B cell (primary cell): ENCODE measurements around the gene CHPT1. TPM values are rescaled to one million over a fixed set of nuclear protein-coding genes. Genes with fewer than 3 reads are reported as not detected.

Experiments
- ATAC-seq: fragments of 200-7000 bp; cut with Tn5 transposase; one replicate; pipeline ENCODE4 v1.10.0; 2021; ENCODE audit warnings: low read depth, mild to moderate bottlenecking, moderate number of reproducible peaks, moderate library complexity
- CTCF ChIA-PET: fragments of 350-600 bp; sonication (Branson Sonifier 250); formaldehyde crosslinking; loops from one replicate; lab custom pipeline; 2021; ENCODE audit warnings: antibody characterized with exemption, inconsistent platforms; lab: Charles Lee
- POLR2A ChIA-PET: fragments of 350-600 bp; sonication (Branson Sonifier 250); formaldehyde crosslinking; loops from one replicate; lab custom pipeline; 2021; ENCODE audit warnings: antibody characterized with exemption; lab: Charles Lee
- DNase-seq: peaks from one replicate; pipeline ENCODE4 v3.0.0; 2013
- H2AFZ ChIP-seq: 2 replicates; pipeline ENCODE4 v1.6.1; 2012; ENCODE audit warnings: mild to moderate bottlenecking, low read depth, low read length; ENCODE audit not compliant: insufficient read depth, poor library complexity, severe bottlenecking
- H3K27ac ChIP-seq, 2 donors: 1 replicate in 1 of 2; 2 replicates in 1 of 2; pipeline ENCODE4 v1.5.1; 2012 to 2013; ENCODE audit warnings: low read length in 2 of 2, mild to moderate bottlenecking in 2 of 2, moderate library complexity in 1 of 2
- H3K27me3 ChIP-seq, 4 experiments: fragments of 200-600 bp in 1 of 4; sonication (generic) in 1 of 4; replicated peaks in 1 of 4; 1 replicate in 2 of 4; 2 replicates in 2 of 4; pipeline versions ENCODE4 v1.6.1 to v1.7.0; 2013 to 2016; ENCODE audit warnings: low read length in 3 of 4, mild to moderate bottlenecking in 2 of 4, mixed read lengths in 1 of 4, moderate library complexity in 1 of 4; ENCODE audit not compliant: insufficient read depth in 4 of 4, control insufficient read depth in 3 of 4; ENCODE audit errors: control extremely low read depth in 1 of 4
- H3K36me3 ChIP-seq, 2 experiments: replicated peaks in 1 of 2; 1 replicate in 1 of 2; 2 replicates in 1 of 2; pipeline versions ENCODE4 v1.6.1 to v1.7.1; 2013; ENCODE audit warnings: low read length in 1 of 2; ENCODE audit not compliant: insufficient read depth in 2 of 2, control insufficient read depth in 1 of 2; ENCODE audit errors: control extremely low read depth in 1 of 2, extremely low read depth in 1 of 2
- H3K4me1 ChIP-seq, 2 donors: fragments of 200-600 bp in 1 of 2; sonication (generic) in 1 of 2; 1 replicate in 1 of 2; 2 replicates in 1 of 2; pipeline versions ENCODE4 v1.5.1 to v1.6.1; 2013 to 2017; ENCODE audit warnings: low read length in 2 of 2; ENCODE audit not compliant: control insufficient read depth in 2 of 2, insufficient read depth in 2 of 2
- H3K4me2 ChIP-seq: replicated peaks from 2 replicates; pipeline ENCODE3; 2012; ENCODE audit warnings: mild to moderate bottlenecking, low read depth, low read length; ENCODE audit not compliant: poor library complexity, severe bottlenecking
- H3K4me3 ChIP-seq, 5 experiments: fragments of 200-600 bp in 1 of 5; sonication (generic) in 1 of 5; 1 replicate in 3 of 5; 2 replicates in 2 of 5; pipeline versions ENCODE4 v1.5.1 to v1.7.0; 2011 to 2016; ENCODE audit warnings: low read length in 4 of 5, mild to moderate bottlenecking in 4 of 5, low read depth in 2 of 5, control low read depth in 1 of 5, moderate library complexity in 1 of 5; ENCODE audit not compliant: insufficient read depth in 1 of 5; ENCODE audit errors: control extremely low read depth in 1 of 5, extremely low read depth in 1 of 5
- H3K79me2 ChIP-seq: fragments of 200-600 bp; sonication (generic); one replicate; pipeline ENCODE4 v1.6.0; 2016; ENCODE audit warnings: low read length; ENCODE audit not compliant: control insufficient read depth, insufficient read depth
- H3K9ac ChIP-seq: fragments of 200-600 bp; sonication (generic); 2 replicates; pipeline ENCODE4 v1.6.1; 2017; ENCODE audit warnings: mild to moderate bottlenecking, low read length, moderate library complexity
- H3K9me3 ChIP-seq, 3 donors: one replicate each; pipeline versions ENCODE4 v1.6.1 to v1.7.1; 2013; ENCODE audit warnings: low read length in 2 of 3; ENCODE audit not compliant: control insufficient read depth in 2 of 3, insufficient read depth in 1 of 3; ENCODE audit errors: control extremely low read depth in 1 of 3
- H4K20me1 ChIP-seq: 2 replicates; pipeline ENCODE4 v1.6.0; 2012; ENCODE audit warnings: mild to moderate bottlenecking, low read length; ENCODE audit not compliant: insufficient read depth, control insufficient read depth, poor library complexity, severe bottlenecking
- H3K27ac Mint-ChIP-seq: one replicate; pipeline ENCODE4 v1.8.0; 2021; ENCODE audit warnings: mixed read lengths
- H3K27me3 Mint-ChIP-seq: one replicate; pipeline ENCODE4 v1.8.0; 2021; ENCODE audit warnings: mixed read lengths
- H3K4me1 Mint-ChIP-seq: one replicate; pipeline ENCODE4 v1.8.0; 2021; ENCODE audit warnings: mixed read lengths
- H3K4me3 Mint-ChIP-seq: one replicate; pipeline ENCODE4 v1.8.0; 2021; ENCODE audit warnings: mixed read lengths
- H3K9me3 Mint-ChIP-seq: one replicate; pipeline ENCODE4 v1.8.0; 2022; ENCODE audit warnings: mixed read lengths; ENCODE audit not compliant: insufficient read depth
- CTCF ChIP-seq: fragments of 200-600 bp; IDR thresholded peaks from one replicate; pipeline ENCODE4 v1.8.0; 2022; ENCODE audit warnings: antibody characterized with exemption, mild to moderate bottlenecking
- EZH2 ChIP-seq: IDR thresholded peaks from 2 replicates; pipeline ENCODE4 v1.6.1; 2012; ENCODE audit warnings: borderline replicate concordance, low read depth, mild to moderate bottlenecking, moderate library complexity, low read length; ENCODE audit not compliant: insufficient read depth, poor library complexity, severe bottlenecking
- WGBS: methylation state at CpG from one replicate; pipeline ENCODE4 v1.1.5; 2013; ENCODE audit warnings: missing lambda C conversion rate; ENCODE audit not compliant: insufficient coverage; 5-methylcytosine and 5-hydroxymethylcytosine counted together
- intact Hi-C: fragments of 100-400 bp; cut with micrococcal nuclease; formaldehyde crosslinking; loops from one replicate; pipeline ENCODE4 v1.10.0; 2022
- polyA plus RNA-seq: library from polyadenylated mRNA; depleted of rRNA; stranded (reverse); fragments of >200 nt; gene quantifications from 2 replicates; pipeline ENCODE4 v1.2.3, GENCODE V29; 2012
- total RNA-seq, 2 donors: library from RNA; stranded (reverse); fragments of 120-200 nt in 1 of 2; gene quantifications; 1 replicate in 1 of 2; 2 replicates in 1 of 2; pipeline versions ENCODE4 v1.2.3 to v1.2.4, GENCODE V29; 2013 to 2022

Gene CHPT1
- total and polyA plus RNA-seq, 2 donors (not counting 1 experiment from before 2014, with no cell fraction given), result 46.9 to 215 TPM

DNA sequence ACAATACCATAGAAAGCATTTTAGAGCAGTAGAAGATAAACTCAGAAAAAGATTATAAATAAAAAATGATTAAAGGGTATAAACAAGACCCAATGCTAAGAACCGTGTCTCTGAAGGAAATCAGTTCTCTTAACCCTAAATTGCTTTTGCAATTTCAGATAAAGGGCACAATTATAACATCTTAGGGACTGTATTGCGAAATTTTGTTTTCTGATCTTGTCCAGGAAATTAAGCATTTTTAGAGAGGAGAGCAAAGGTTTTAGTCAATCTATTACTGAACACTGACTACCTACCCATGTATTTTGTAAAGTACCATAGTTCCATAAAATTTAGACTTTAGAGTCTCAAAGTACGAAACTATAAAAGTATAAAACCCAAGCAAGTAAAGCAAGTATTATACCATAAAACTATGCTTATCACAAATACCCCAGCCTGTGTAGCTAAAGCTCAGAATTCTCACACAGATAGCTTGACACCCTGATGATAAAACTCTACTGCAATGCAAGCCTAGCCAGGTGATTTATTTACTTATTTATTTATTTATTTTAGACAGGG lies 6.8 kb upstream of the CHPT1 start:
- H3K4me1 Mint-ChIP-seq, result peaks cover 11% of the 10 kb centered on the region
- no peaks in the 10 kb centered on the region for H3K36me3 ChIP-seq
- no peak overlapping the region for H2AFZ ChIP-seq
- H3K27me3 Mint-ChIP-seq, result peaks cover 4% of the 10 kb centered on the region
- no peaks in the 10 kb centered on the region for H4K20me1 ChIP-seq
- intact Hi-C loops, result no loop called here
- no peak overlapping the region for H3K9ac ChIP-seq
- H3K9me3 Mint-ChIP-seq, result no peaks in the 10 kb centered on the region
- no peak overlapping the region for H3K4me3 ChIP-seq
- ChIA-PET CTCF (no interaction called here), POLR2A (interaction anchor here (0.6 kb wide), 1 partner anchor 309 kb away, joined by 3 read pairs; no protein-coding TSS in a partner anchor)
- H3K27ac Mint-ChIP-seq, result no peak overlapping the region
- TF ChIP-seq EZH2 (no peak), CTCF (no peak)
- H3K4me2 ChIP-seq, result no peak overlapping the region
- no peaks in the 10 kb centered on the region for H3K9me3 ChIP-seq
- DNase-seq (no peak), ATAC-seq (no peak)
- H3K27me3 ChIP-seq, result no peaks in the 10 kb centered on the region
- H3K79me2 ChIP-seq, result peaks cover 19% of the 10 kb centered on the region
- H3K4me1 ChIP-seq, result peaks cover 0 to 4% of the 10 kb centered on the region in 2 donors
- no peak overlapping the region for H3K27ac ChIP-seq
- WGBS, result no CpG with 5 or more reads among the region's 3 CpGs
- H3K4me3 Mint-ChIP-seq, result no peak overlapping the region

DNA sequence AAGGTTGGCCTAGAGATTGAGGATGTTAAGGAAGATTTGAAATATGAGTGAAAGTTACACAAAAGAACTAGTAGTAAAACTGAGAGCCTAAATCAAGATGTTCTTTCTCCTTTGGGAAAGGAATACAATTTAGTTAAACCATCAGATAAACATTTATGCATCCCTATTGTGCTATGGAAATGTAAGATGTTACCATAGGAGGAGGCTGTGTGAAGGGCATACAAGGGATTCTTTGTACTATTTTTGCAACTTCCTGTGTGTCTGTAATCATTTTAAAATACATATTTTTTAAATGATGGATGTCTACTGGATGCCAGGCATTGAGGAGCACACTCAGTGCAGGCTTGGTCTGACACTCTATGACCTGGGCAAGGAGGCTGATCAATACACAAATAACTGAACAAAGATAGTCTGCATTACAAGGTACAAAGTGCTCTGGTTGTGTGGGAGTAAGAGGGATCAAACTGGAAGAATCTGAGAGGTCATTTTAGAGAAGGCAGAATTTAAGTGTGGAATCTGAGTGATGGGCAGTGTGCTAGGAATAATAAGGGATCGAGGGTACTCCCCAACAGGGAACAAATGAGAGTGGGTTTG lies 5.8 kb upstream of the CHPT1 start:
- ChIA-PET POLR2A (no interaction called here), CTCF (no interaction called here)
- peaks cover 21% of the 10 kb centered on the region for H3K4me1 Mint-ChIP-seq
- H3K4me2 ChIP-seq, result no peak overlapping the region
- peak overlapping the region; percentile 9 for H2AFZ ChIP-seq
- no peak for ATAC-seq
- H3K4me1 ChIP-seq, result peaks cover 10% of the 10 kb centered on the region in 2 donors
- peaks cover 28% of the 10 kb centered on the region for H3K79me2 ChIP-seq
- no peak overlapping the region for H3K9ac ChIP-seq
- H3K27ac Mint-ChIP-seq, result peak overlapping the region; percentile 2
- TF ChIP-seq CTCF (no peak), EZH2 (no peak)
- 91% methylated on average over 1 of the region's 1 CpG for WGBS
- DNase-seq, result no peak
- intact Hi-C loops, result no loop called here
- no peak overlapping the region for H3K4me3 Mint-ChIP-seq
- H3K27ac ChIP-seq, result no peak overlapping the region
- H3K4me3 ChIP-seq, result no peak overlapping the region
- H3K27me3 Mint-ChIP-seq, result no peaks in the 10 kb centered on the region
- H3K36me3 ChIP-seq, result no peaks in the 10 kb centered on the region
- no peaks in the 10 kb centered on the region for H3K9me3 ChIP-seq
- H4K20me1 ChIP-seq, result no peaks in the 10 kb centered on the region
- no peaks in the 10 kb centered on the region for H3K9me3 Mint-ChIP-seq
- no peaks in the 10 kb centered on the region for H3K27me3 ChIP-seq
